Neural progenitor cell (in vitro differentiated cells): Measurements from ENCODE around the gene LEMD3.

Experiments used
- EZH2 ChIP-seq: fragments of 200-600 bp; sonication (generic); IDR thresholded peaks from 2 replicates; pipeline ENCODE4 v1.6.1; 2017; ENCODE audit warnings: antibody characterized with exemption, mild to moderate bottlenecking, moderate library complexity
- EZH2phosphoT487 ChIP-seq: fragments of 200-600 bp; sonication (generic); IDR thresholded peaks from 2 replicates; pipeline ENCODE4 v1.6.1; 2017; ENCODE audit warnings: antibody characterized with exemption
- TF ChIP-seq, protein P1 (sequence below): fragments of 200-600 bp; sonication (generic); IDR thresholded peaks from 2 replicates; pipeline ENCODE4 v1.5.1; 2017; ENCODE audit warnings: antibody characterized with exemption, mild to moderate bottlenecking

DNA sequence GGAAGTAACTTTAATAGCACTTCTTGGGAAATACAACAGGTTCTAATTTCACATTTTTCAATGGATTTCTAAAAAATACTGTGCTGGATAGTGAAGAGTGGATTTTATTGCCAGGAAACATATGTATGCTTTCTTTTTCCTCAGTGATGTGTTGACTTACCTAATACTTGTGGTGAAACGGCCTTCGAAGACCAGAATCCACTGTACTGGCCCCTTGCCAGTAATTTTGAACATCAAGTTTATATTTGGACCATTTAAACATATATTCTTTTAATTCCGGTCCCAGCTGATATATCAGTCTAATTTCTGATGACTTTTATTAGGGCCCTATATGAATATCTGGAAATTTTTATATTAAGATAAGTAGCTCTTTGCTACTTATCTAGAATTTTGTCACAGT lies 110.9 kb downstream of the LEMD3 start:
- TF ChIP-seq EZH2phosphoT487 (no peak), EZH2 (no peak)
- TF ChIP-seq, protein P1, sequence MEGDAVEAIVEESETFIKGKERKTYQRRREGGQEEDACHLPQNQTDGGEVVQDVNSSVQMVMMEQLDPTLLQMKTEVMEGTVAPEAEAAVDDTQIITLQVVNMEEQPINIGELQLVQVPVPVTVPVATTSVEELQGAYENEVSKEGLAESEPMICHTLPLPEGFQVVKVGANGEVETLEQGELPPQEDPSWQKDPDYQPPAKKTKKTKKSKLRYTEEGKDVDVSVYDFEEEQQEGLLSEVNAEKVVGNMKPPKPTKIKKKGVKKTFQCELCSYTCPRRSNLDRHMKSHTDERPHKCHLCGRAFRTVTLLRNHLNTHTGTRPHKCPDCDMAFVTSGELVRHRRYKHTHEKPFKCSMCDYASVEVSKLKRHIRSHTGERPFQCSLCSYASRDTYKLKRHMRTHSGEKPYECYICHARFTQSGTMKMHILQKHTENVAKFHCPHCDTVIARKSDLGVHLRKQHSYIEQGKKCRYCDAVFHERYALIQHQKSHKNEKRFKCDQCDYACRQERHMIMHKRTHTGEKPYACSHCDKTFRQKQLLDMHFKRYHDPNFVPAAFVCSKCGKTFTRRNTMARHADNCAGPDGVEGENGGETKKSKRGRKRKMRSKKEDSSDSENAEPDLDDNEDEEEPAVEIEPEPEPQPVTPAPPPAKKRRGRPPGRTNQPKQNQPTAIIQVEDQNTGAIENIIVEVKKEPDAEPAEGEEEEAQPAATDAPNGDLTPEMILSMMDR, result no peak
